NCI-H524 treated with DMSO at 0.1 percent for 48 hours (cell line): ENCODE results near the gene VPS54.

Source experiments
- DNase-seq: peaks from one replicate; lab custom pipeline; 2025; lab: John Stamatoyannopoulos, UW

The VPS54 gene

GRCh38 chr2:63842149-63843061, 176.8 kb downstream of the VPS54 start:
- no peak for DNase-seq
